Keratinocyte (primary cell): Measurements from ENCODE around the gene TPCN2. TPM values are rescaled to one million over a fixed set of nuclear protein-coding genes. Genes with fewer than 3 reads are reported as not detected.

ENCODE experiments used
- DNase-seq: peaks from one replicate; pipeline ENCODE4 v3.0.0-alpha.2; 2011; ENCODE audit warnings: low read depth, missing footprints, low spot score
- FAIRE-seq: peaks from 2 replicates; lab custom pipeline; 2011; peaks lifted over from hg19 to GRCh38; lab: Jason Lieb, UNC
- H2AFZ ChIP-seq: 2 replicates; pipeline ENCODE4 v1.6.0; 2012; ENCODE audit warnings: low read length, control low read depth, inconsistent platforms; ENCODE audit not compliant: control insufficient read depth
- H3K27ac ChIP-seq: 2 replicates; pipeline ENCODE4 v1.5.1; 2011; ENCODE audit warnings: low read length; ENCODE audit not compliant: control insufficient read depth, insufficient read depth
- H3K27me3 ChIP-seq: 3 replicates; pipeline ENCODE4 v1.6.0; 2011; ENCODE audit warnings: low read length; ENCODE audit not compliant: control insufficient read depth, insufficient read depth; ENCODE audit errors: extremely low read depth
- H3K36me3 ChIP-seq, 2 experiments: 2 replicates in 1 of 2; 3 replicates in 1 of 2; pipeline ENCODE4 v1.5.1; 2011; ENCODE audit warnings: low read length in 2 of 2, mild to moderate bottlenecking in 1 of 2; ENCODE audit not compliant: control insufficient read depth in 2 of 2, insufficient read depth in 2 of 2; ENCODE audit errors: extremely low read depth in 1 of 2
- H3K4me1 ChIP-seq: 3 replicates; pipeline ENCODE4 v1.5.1; 2011; ENCODE audit warnings: low read length; ENCODE audit not compliant: control insufficient read depth, insufficient read depth; ENCODE audit errors: extremely low read depth
- H3K4me2 ChIP-seq: 3 replicates; pipeline ENCODE4 v1.6.0; 2011; ENCODE audit warnings: low read depth, low read length; ENCODE audit not compliant: control insufficient read depth, insufficient read depth; ENCODE audit errors: extremely low read depth
- H3K4me3 ChIP-seq, 3 experiments: fragments of 200-600 bp in 1 of 3; sonication (generic) in 1 of 3; 2 replicates in 2 of 3; 3 replicates in 1 of 3; pipeline ENCODE4 v1.5.1; 2011 to 2016; ENCODE audit warnings: low read length in 3 of 3, mild to moderate bottlenecking in 3 of 3, control low read depth in 2 of 3, inconsistent platforms in 1 of 3, low read depth in 1 of 3, mixed read lengths in 1 of 3, mixed run types in 1 of 3, moderate library complexity in 1 of 3; ENCODE audit not compliant: control insufficient read depth in 2 of 3, insufficient read depth in 2 of 3; ENCODE audit errors: extremely low read depth in 1 of 3
- H3K79me2 ChIP-seq: 2 replicates; pipeline ENCODE4 v1.6.0; 2012; ENCODE audit warnings: low read length; ENCODE audit not compliant: control insufficient read depth, insufficient read depth
- H3K9ac ChIP-seq: 3 replicates; pipeline ENCODE4 v1.6.0; 2011; ENCODE audit warnings: low read length; ENCODE audit not compliant: control insufficient read depth, insufficient read depth; ENCODE audit errors: extremely low read depth
- H3K9me1 ChIP-seq: 3 replicates; pipeline ENCODE4 v1.6.0; 2011; ENCODE audit warnings: low read length; ENCODE audit not compliant: control insufficient read depth, insufficient read depth; ENCODE audit errors: extremely low read depth
- H3K9me3 ChIP-seq: 2 replicates; pipeline ENCODE4 v1.5.1; 2012; ENCODE audit warnings: low read depth, low read length; ENCODE audit not compliant: control insufficient read depth
- H4K20me1 ChIP-seq: 3 replicates; pipeline ENCODE4 v1.6.0; 2011; ENCODE audit warnings: low read length; ENCODE audit not compliant: control insufficient read depth, insufficient read depth; ENCODE audit errors: extremely low read depth
- EZH2 ChIP-seq: IDR thresholded peaks from one replicate; pipeline ENCODE4 v1.6.1; 2012; ENCODE audit warnings: inconsistent platforms, mild to moderate bottlenecking, low read length, moderate library complexity
- dilution Hi-C: fragments of 300-500 bp; cut with MboI; formaldehyde crosslinking; loops from one replicate; pipeline ENCODE4 v1.7.0; 2020; ENCODE audit warnings: low sequenced_read_pairs; ENCODE audit not compliant: extremely low pct_ligation_motif_present
- polyA plus RNA-seq, 5 experiments: library from polyadenylated mRNA; depleted of rRNA in 3 of 5; stranded (reverse) in 3 of 5; stranded (forward) in 1 of 5; unstranded in 1 of 5; fragments of >200 nt; gene quantifications; 1 replicate in 1 of 5; 2 replicates in 3 of 5; 3 replicates in 1 of 5; pipeline versions ENCODE4 v1.2.1 to v1.2.3, GENCODE V29; 2011 to 2012; ENCODE audit warnings: missing spikeins in 2 of 5, low read depth in 1 of 5, low replicate concordance in 1 of 5
- TF ChIP-seq, protein P1 (sequence below), 3 experiments: IDR thresholded peaks in 1 of 3; conservative IDR thresholded peaks in 1 of 3; optimal IDR thresholded peaks in 1 of 3; 2 replicates in 2 of 3; 3 replicates in 1 of 3; pipeline versions ENCODE3 to v1.5.1; 2011; ENCODE audit warnings: low read length in 3 of 3, mild to moderate bottlenecking in 3 of 3, moderate library complexity in 2 of 3, control low read depth in 1 of 3, inconsistent platforms in 1 of 3; ENCODE audit not compliant: insufficient read depth in 2 of 3; ENCODE audit errors: extremely low read depth in 1 of 3

The TPCN2 gene
- polyA plus RNA-seq, 1 donor (not counting 4 experiments of a cell fraction or from before 2014, with no cell fraction given) = 7.7 TPM

DNA sequence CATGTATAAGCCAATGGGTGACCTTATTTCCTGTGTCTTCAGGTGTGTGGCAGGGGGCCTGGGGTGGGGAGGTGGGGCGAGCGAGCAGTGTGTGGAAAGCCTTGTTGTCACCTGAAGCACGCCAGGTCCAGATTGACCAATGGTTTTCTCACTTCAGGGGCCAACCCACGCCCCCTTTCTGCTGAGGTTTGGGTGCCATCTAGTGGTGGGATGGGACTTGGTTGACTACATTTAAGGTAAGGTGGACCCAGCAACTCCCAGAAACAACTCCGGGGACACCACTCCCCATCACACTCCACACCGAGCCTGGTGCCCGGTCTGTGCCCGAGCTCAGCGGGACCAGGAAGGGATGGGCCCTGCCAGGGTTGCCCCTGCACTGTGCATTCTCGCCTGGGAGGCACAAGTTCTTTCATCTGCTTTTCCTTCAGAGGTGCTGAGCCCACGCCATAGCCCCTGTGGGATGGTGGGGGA is 40.0 kb downstream of the TPCN2 start:
- H4K20me1 ChIP-seq = no peaks in the 10 kb centered on the region
- no peaks in the 10 kb centered on the region for H3K9me3 ChIP-seq
- peaks cover 5% of the 10 kb centered on the region for H3K4me1 ChIP-seq
- H3K4me2 ChIP-seq = no peak overlapping the region
- H3K9ac ChIP-seq = no peak overlapping the region
- no peak for TF ChIP-seq EZH2
- TF ChIP-seq, protein P1, sequence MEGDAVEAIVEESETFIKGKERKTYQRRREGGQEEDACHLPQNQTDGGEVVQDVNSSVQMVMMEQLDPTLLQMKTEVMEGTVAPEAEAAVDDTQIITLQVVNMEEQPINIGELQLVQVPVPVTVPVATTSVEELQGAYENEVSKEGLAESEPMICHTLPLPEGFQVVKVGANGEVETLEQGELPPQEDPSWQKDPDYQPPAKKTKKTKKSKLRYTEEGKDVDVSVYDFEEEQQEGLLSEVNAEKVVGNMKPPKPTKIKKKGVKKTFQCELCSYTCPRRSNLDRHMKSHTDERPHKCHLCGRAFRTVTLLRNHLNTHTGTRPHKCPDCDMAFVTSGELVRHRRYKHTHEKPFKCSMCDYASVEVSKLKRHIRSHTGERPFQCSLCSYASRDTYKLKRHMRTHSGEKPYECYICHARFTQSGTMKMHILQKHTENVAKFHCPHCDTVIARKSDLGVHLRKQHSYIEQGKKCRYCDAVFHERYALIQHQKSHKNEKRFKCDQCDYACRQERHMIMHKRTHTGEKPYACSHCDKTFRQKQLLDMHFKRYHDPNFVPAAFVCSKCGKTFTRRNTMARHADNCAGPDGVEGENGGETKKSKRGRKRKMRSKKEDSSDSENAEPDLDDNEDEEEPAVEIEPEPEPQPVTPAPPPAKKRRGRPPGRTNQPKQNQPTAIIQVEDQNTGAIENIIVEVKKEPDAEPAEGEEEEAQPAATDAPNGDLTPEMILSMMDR (optimal IDR thresholded peaks at IDR 0.05 in 1 of 3, IDR thresholded peaks at IDR 0.05 in 1 of 3, conservative IDR thresholded peaks at IDR 0.05 in 1 of 3; ENCODE audit: extremely low read depth in 1 of 3, insufficient read depth in 2 of 3, low read length in 3 of 3) = peak; percentile 66 to 83 (median 82)
- H2AFZ ChIP-seq = no peak overlapping the region
- H3K79me2 ChIP-seq = no peaks in the 10 kb centered on the region
- FAIRE-seq (peak; percentile 53), DNase-seq (no peak)
- H3K27me3 ChIP-seq = no peaks in the 10 kb centered on the region
- no peak overlapping the region for H3K4me3 ChIP-seq
- no peak overlapping the region for H3K27ac ChIP-seq
- H3K9me1 ChIP-seq = no peaks in the 10 kb centered on the region
- peaks cover 7 to 26% of the 10 kb centered on the region in 2 experiments for H3K36me3 ChIP-seq
- dilution Hi-C loops = no loop called here

DNA sequence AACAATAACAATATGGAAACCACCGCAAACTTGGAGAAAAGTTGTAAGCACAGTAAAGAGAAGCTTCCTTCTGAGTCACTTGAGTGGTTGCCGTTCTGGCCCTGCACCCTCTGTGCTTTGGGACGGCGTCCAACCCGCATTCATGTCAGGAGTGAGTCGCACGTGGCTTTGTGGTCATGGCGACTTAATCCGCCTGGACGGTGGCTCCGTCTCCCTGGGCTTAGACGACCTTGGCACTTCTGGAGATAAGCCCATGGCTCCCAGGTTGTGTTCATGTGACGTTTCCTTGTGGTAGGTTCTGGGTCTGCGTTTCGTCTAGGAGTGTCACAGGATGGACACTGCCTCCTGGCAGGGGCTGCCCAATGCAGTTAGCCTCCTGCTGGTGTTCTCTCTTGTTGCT is 40.5 kb downstream of the TPCN2 start:
- no peaks in the 10 kb centered on the region for H3K9me3 ChIP-seq
- H3K9ac ChIP-seq = no peak overlapping the region
- peaks cover 5% of the 10 kb centered on the region for H3K4me1 ChIP-seq
- dilution Hi-C loops = no loop called here
- no peak overlapping the region for H3K4me2 ChIP-seq
- no peak overlapping the region for H2AFZ ChIP-seq
- H3K27me3 ChIP-seq = no peaks in the 10 kb centered on the region
- H3K9me1 ChIP-seq = no peaks in the 10 kb centered on the region
- peaks cover 7 to 26% of the 10 kb centered on the region in 2 experiments for H3K36me3 ChIP-seq
- no peaks in the 10 kb centered on the region for H4K20me1 ChIP-seq
- DNase-seq = no peak
- FAIRE-seq = no peak
- no peak overlapping the region for H3K4me3 ChIP-seq
- H3K79me2 ChIP-seq = no peaks in the 10 kb centered on the region
- TF ChIP-seq EZH2 = no peak
- TF ChIP-seq, protein P1 (optimal IDR thresholded peaks at IDR 0.05 in 1 of 3, IDR thresholded peaks at IDR 0.05 in 1 of 3, conservative IDR thresholded peaks at IDR 0.05 in 1 of 3; ENCODE audit: extremely low read depth in 1 of 3, insufficient read depth in 2 of 3, low read length in 3 of 3) = no peak
- no peak overlapping the region for H3K27ac ChIP-seq
